NCI-H748 (cell line): ENCODE measurements around the gene SCAMP3.

Source experiments
- DNase-seq: peaks from one replicate; lab custom pipeline; 2025; ENCODE audit not compliant: unreplicated experiment; lab: John Stamatoyannopoulos, UW

The SCAMP3 gene

GRCh38 chr1:155207806-155208540 is 54.2 kb downstream of the SCAMP3 start, which contains the start of gene THBS3:
Gene THBS3 (minus strand): TSS chr1:155207897. CDS start chr1:155207876, 21 bp downstream.
- peak; percentile 77 for DNase-seq

- peak; percentile 87 for DNase-seq
Measured at GRCh38 chr1:155206891-155207805, 55.0 kb downstream of the SCAMP3 start.
